H1 (cell line): Measurements from ENCODE around the gene SPATS2L. TPM values are rescaled to one million over a fixed set of nuclear protein-coding genes. Genes with fewer than 3 reads are reported as not detected.

Experiments used
- CTCF ChIA-PET: fragments of 300-600 bp; sonication (Branson Sonifier 250); formaldehyde crosslinking; loops from one replicate; lab custom pipeline; 2021; ENCODE audit not compliant: partially characterized antibody; lab: Charles Lee
- POLR2A ChIA-PET: fragments of 300-600 bp; sonication (Branson Sonifier 250); formaldehyde crosslinking; loops from one replicate; lab custom pipeline; 2021; ENCODE audit warnings: inconsistent platforms; ENCODE audit not compliant: partially characterized antibody; lab: Charles Lee
- DNase-seq, 2 experiments: peaks; one replicate each; pipeline versions ENCODE4 v3.0.0 to v3.0.0-alpha.2; 2010 to 2022; ENCODE audit warnings: low spot score in 2 of 2, low read depth in 1 of 2, mixed read lengths in 1 of 2
- FAIRE-seq: peaks from 2 replicates; lab custom pipeline; 2011; peaks lifted over from hg19 to GRCh38; lab: Jason Lieb, UNC
- H2AFZ ChIP-seq: 2 replicates; pipeline ENCODE4 v1.8.1; 2012; ENCODE audit warnings: low read length, inconsistent platforms
- H2AK5ac ChIP-seq: 2 replicates; pipeline ENCODE4 v1.6.1; 2013; ENCODE audit warnings: low read depth, low read length
- H2BK120ac ChIP-seq: replicated peaks from 2 replicates; pipeline ENCODE3; 2013; ENCODE audit warnings: low read depth, low read length, inconsistent platforms
- H2BK12ac ChIP-seq: 2 replicates; pipeline ENCODE4 v1.6.1; 2013; ENCODE audit warnings: low read depth, low read length
- H2BK15ac ChIP-seq: 2 replicates; pipeline ENCODE4 v1.6.1; 2013; ENCODE audit warnings: low read length
- H2BK20ac ChIP-seq: 2 replicates; pipeline ENCODE4 v1.6.1; 2013; ENCODE audit warnings: low read length
- H2BK5ac ChIP-seq: 2 replicates; pipeline ENCODE4 v1.6.1; 2013; ENCODE audit warnings: low read depth, low read length
- H3K14ac ChIP-seq: 2 replicates; pipeline ENCODE4 v1.6.1; 2013; ENCODE audit warnings: inconsistent platforms; ENCODE audit not compliant: insufficient read length
- H3K18ac ChIP-seq: 2 replicates; pipeline ENCODE4 v1.6.1; 2013; ENCODE audit warnings: low read length; ENCODE audit errors: extremely low read depth
- H3K23ac ChIP-seq: 2 replicates; pipeline ENCODE4 v1.6.1; 2013; ENCODE audit warnings: inconsistent platforms; ENCODE audit not compliant: insufficient read length
- H3K23me2 ChIP-seq: 2 replicates; pipeline ENCODE4 v1.6.1; 2013; ENCODE audit warnings: low read depth, low read length
- H3K27ac ChIP-seq: 2 replicates; pipeline ENCODE4 v1.6.1; 2011; ENCODE audit warnings: low read depth, low read length, inconsistent platforms
- H3K27me3 ChIP-seq, 4 experiments: replicated peaks in 1 of 4; 1 replicate in 1 of 4; 2 replicates in 3 of 4; pipeline versions ENCODE4 v1.6.1 to v1.8.1; 2011 to 2013; ENCODE audit warnings: low read length in 3 of 4, mild to moderate bottlenecking in 3 of 4, inconsistent platforms in 2 of 4, mixed read lengths in 2 of 4, moderate library complexity in 1 of 4; ENCODE audit not compliant: control insufficient read depth in 3 of 4, insufficient read depth in 3 of 4; ENCODE audit errors: extremely low read depth in 1 of 4
- H3K36me3 ChIP-seq, 4 experiments: 2 replicates each; pipeline versions ENCODE4 v1.6.1 to v1.8.1; 2011 to 2013; ENCODE audit warnings: mild to moderate bottlenecking in 4 of 4, low read length in 3 of 4, moderate library complexity in 2 of 4, control low read depth in 1 of 4, inconsistent platforms in 1 of 4; ENCODE audit not compliant: insufficient read depth in 4 of 4, control insufficient read depth in 2 of 4
- H3K4ac ChIP-seq: replicated peaks from 2 replicates; pipeline ENCODE3; 2013; ENCODE audit warnings: low read length, low read depth, mixed read lengths, inconsistent platforms; ENCODE audit not compliant: insufficient read length
- H3K4me1 ChIP-seq, 4 experiments: replicated peaks in 1 of 4; 1 replicate in 1 of 4; 2 replicates in 3 of 4; pipeline versions ENCODE4 v1.6.1 to v1.8.1; 2011 to 2013; ENCODE audit warnings: low read length in 3 of 4, inconsistent platforms in 2 of 4, mixed read lengths in 1 of 4; ENCODE audit not compliant: insufficient read depth in 4 of 4, control insufficient read depth in 3 of 4
- H3K4me2 ChIP-seq, 2 experiments: 2 replicates each; pipeline versions ENCODE4 v1.6.1 to v1.8.1; 2011 to 2013; ENCODE audit warnings: low read depth in 2 of 2, low read length in 2 of 2, control low read depth in 1 of 2, inconsistent platforms in 1 of 2, mild to moderate bottlenecking in 1 of 2; ENCODE audit not compliant: insufficient read depth in 1 of 2
- H3K4me3 ChIP-seq, 4 experiments: fragments of 200-600, 300-600 bp in 1 of 4; sonication (generic), shearing (Covaris generic), sonication (Bioruptor Twin) in 1 of 4; 2 replicates each; pipeline versions ENCODE4 v1.5.1 to v1.8.1; 2011 to 2016; ENCODE audit warnings: low read length in 4 of 4, low read depth in 3 of 4, control low read depth in 2 of 4, inconsistent platforms in 2 of 4, mild to moderate bottlenecking in 2 of 4, mixed read lengths in 1 of 4, moderate library complexity in 1 of 4; ENCODE audit not compliant: insufficient read depth in 2 of 4; ENCODE audit errors: extremely low read depth in 1 of 4
- H3K56ac ChIP-seq: replicated peaks from 2 replicates; pipeline ENCODE3; 2013; ENCODE audit warnings: low read depth, mild to moderate bottlenecking, mixed read lengths, low read length, inconsistent platforms; ENCODE audit not compliant: insufficient read length
- H3K79me1 ChIP-seq: 2 replicates; pipeline ENCODE4 v1.6.1; 2013; ENCODE audit warnings: low read depth, low read length, control low read depth
- H3K79me2 ChIP-seq, 2 experiments: 2 replicates each; pipeline versions ENCODE4 v1.6.1 to v1.8.1; 2012 to 2013; ENCODE audit warnings: low read length in 2 of 2, mild to moderate bottlenecking in 2 of 2, inconsistent platforms in 1 of 2; ENCODE audit not compliant: insufficient read depth in 2 of 2, control insufficient read depth in 1 of 2
- H3K9ac ChIP-seq, 4 experiments: replicated peaks in 1 of 4; 1 replicate in 1 of 4; 2 replicates in 3 of 4; pipeline versions ENCODE4 v1.6.1 to v1.8.1; 2011 to 2013; ENCODE audit warnings: low read depth in 3 of 4, low read length in 3 of 4, control low read depth in 2 of 4, mild to moderate bottlenecking in 2 of 4, moderate library complexity in 2 of 4, inconsistent platforms in 1 of 4; ENCODE audit errors: extremely low read depth in 1 of 4
- H3K9me3 ChIP-seq, 2 experiments: 2 replicates each; pipeline versions ENCODE4 v1.6.1 to v1.8.1; 2012 to 2013; ENCODE audit warnings: mild to moderate bottlenecking in 2 of 2, moderate library complexity in 2 of 2, control low read depth in 1 of 2, inconsistent platforms in 1 of 2, low read depth in 1 of 2, low read length in 1 of 2, mixed read lengths in 1 of 2; ENCODE audit not compliant: insufficient read depth in 2 of 2
- H4K20me1 ChIP-seq, 2 experiments: replicated peaks in 1 of 2; 2 replicates each; pipeline versions ENCODE3 to v1.8.1; 2011 to 2013; ENCODE audit warnings: inconsistent platforms in 2 of 2, low read length in 2 of 2, mild to moderate bottlenecking in 1 of 2; ENCODE audit not compliant: insufficient read depth in 2 of 2, control insufficient read depth in 1 of 2
- H4K5ac ChIP-seq: 2 replicates; pipeline ENCODE4 v1.6.1; 2013; ENCODE audit warnings: low read length, low read depth, mixed read lengths, inconsistent platforms; ENCODE audit not compliant: insufficient read length
- H4K8ac ChIP-seq: 2 replicates; pipeline ENCODE4 v1.8.0; 2013; ENCODE audit warnings: mild to moderate bottlenecking, moderate library complexity, low read length, inconsistent platforms; ENCODE audit not compliant: insufficient read depth; ENCODE audit errors: extremely low read depth
- H4K91ac ChIP-seq: replicated peaks from 2 replicates; pipeline ENCODE3; 2013; ENCODE audit warnings: low read length, mixed read lengths, inconsistent platforms; ENCODE audit not compliant: insufficient read length
- SUZ12 ChIP-seq: fragments of 200-600 bp; sonication (generic); IDR thresholded peaks from 2 replicates; pipeline ENCODE4 v1.6.1; 2012; ENCODE audit warnings: mild to moderate bottlenecking, inconsistent platforms, low read length, moderate library complexity, mixed read lengths
- WGBS, 2 experiments: shearing (Covaris generic) in 1 of 2; methylation state at CpG; one replicate each; pipeline versions ENCODE4 v1.1.6 to v1.1.7; 2013 to 2015; ENCODE audit warnings: low lambda C conversion rate in 2 of 2, mixed read lengths in 2 of 2, inconsistent platforms in 1 of 2, low coverage in 1 of 2, missing lambda C conversion rate in 1 of 2; ENCODE audit not compliant: insufficient replicate concordance in 2 of 2, insufficient coverage in 1 of 2, insufficient read length in 1 of 2; ENCODE audit errors: extremely low coverage in 1 of 2, missing lambda C conversion rate in 1 of 2; 5-methylcytosine and 5-hydroxymethylcytosine counted together
- polyA plus RNA-seq, 7 experiments: library from polyadenylated mRNA; depleted of rRNA in 3 of 7; stranded (reverse) in 5 of 7; unstranded in 2 of 7; fragments of >200 nt in 5 of 7; fragments of 200-250 nt in 2 of 7; gene quantifications; 1 replicate in 5 of 7; 2 replicates in 1 of 7; 4 replicates in 1 of 7; pipeline versions ENCODE4 v1.2.1 to v1.2.3, GENCODE V29; 2011 to 2013; ENCODE audit warnings: missing spikeins in 2 of 7, mixed read lengths in 2 of 7
- total RNA-seq: library from RNA; stranded (reverse); fragmentation: NEBNext Ultra II Directional; extraction: Animal tissue kit (Norgen Biotek cat#: 25700); gene quantifications from 2 replicates; pipeline ENCODE4 v1.2.1, GENCODE V29; 2021
- TF ChIP-seq, protein P1 (sequence below): IDR thresholded peaks from 2 replicates; pipeline ENCODE4 v1.6.1; 2012; ENCODE audit warnings: low read length, inconsistent platforms

The SPATS2L gene
- total and polyA plus RNA-seq, 2 of the 8 experiments (the other 6 are each of a cell fraction or from before 2014, with no cell fraction given), result 67.3 to 189 TPM

DNA sequence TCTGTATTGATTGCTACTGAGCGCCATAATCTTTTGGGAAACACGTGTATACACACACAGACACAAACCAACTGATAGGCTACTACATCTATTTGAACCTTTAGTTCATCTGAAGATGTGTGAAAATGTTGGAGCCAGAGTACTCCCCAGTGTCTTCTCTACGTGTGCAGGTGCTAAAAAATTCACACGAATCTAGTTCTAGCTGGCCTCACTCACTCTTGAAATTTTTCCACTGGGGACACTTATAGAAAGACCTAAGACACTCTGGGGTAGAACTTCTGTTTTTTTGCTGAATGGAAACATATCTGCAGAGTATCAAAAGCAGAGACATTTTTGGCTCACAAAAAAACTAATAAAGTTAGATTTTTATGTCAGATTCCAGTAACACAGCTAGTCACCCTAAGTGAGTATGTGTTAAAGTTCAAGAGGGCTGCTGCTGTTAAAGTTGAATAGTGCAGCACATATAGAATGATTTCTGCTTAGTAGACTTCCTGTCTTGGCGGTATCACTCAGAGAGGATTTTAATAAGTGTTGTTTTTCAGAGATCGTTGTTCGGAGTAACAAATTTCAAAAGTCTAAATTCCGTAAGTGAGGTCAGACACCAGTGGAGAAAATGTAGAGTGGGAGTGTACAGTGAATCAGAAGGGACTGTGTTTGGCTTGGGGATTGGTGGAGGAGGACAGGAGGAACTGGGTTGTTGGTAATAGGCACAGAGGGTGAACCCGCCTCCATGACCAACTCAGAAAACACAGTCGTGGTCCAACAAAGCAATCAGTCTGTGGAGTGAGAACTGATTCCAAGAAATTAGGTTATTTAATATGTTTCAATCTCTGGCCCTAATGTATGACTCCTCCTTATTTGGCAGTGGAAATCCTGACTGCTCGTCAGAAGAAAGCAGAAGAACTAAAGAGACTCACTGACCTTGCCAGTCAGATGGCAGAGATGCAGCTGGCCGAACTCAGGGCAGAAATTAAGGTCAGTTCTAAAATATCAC, 160.2 kb downstream of the SPATS2L start:
- H2AK5ac ChIP-seq, result no peak overlapping the region
- H3K27ac ChIP-seq, result no peak overlapping the region
- H4K8ac ChIP-seq, result no peak overlapping the region
- no peak overlapping the region for H3K14ac ChIP-seq
- no peak overlapping the region for H3K4me3 ChIP-seq
- H3K4ac ChIP-seq, result no peak overlapping the region
- H2BK12ac ChIP-seq, result no peak overlapping the region
- H2AFZ ChIP-seq, result no peak overlapping the region
- H4K20me1 ChIP-seq, result no peaks in the 10 kb centered on the region
- no peak overlapping the region for H3K56ac ChIP-seq
- no peaks in the 10 kb centered on the region for H3K79me2 ChIP-seq
- CTCF ChIA-PET, result interaction anchor here (1.0 to 1.4 kb wide), 4 partner anchors 12 to 112 kb away, joined by 3 to 4 read pairs (median 4); no protein-coding TSS in a partner anchor
- no peak overlapping the region for H3K23ac ChIP-seq
- H3K27me3 ChIP-seq, result peaks cover 0 to 2% (median 0%) of the 10 kb centered on the region in 4 experiments; a peak in 1 of 7 replicates
- no peaks in the 10 kb centered on the region for H3K9me3 ChIP-seq
- no peak for DNase-seq
- no peak overlapping the region for H2BK120ac ChIP-seq
- no peak overlapping the region for H3K18ac ChIP-seq
- no peak overlapping the region for H3K9ac ChIP-seq
- no peak overlapping the region for H2BK15ac ChIP-seq
- H2BK5ac ChIP-seq, result no peak overlapping the region
- POLR2A ChIA-PET, result no interaction called here
- no peak overlapping the region for H3K4me2 ChIP-seq
- H3K79me1 ChIP-seq, result no peaks in the 10 kb centered on the region
- WGBS, 2 experiments, result 83% methylated on average over 12 of the region's 12 CpGs; no CpG with 5 or more reads in 1 of the 2 experiments
- peaks cover 17 to 72% (median 61%) of the 10 kb centered on the region in 4 experiments for H3K36me3 ChIP-seq
- peaks cover 0 to 3% (median 0%) of the 10 kb centered on the region in 4 experiments; a peak in 1 of 7 replicates for H3K4me1 ChIP-seq
- no peaks in the 10 kb centered on the region for H3K23me2 ChIP-seq
- no peak for TF ChIP-seq SUZ12
- TF ChIP-seq, protein P1, sequence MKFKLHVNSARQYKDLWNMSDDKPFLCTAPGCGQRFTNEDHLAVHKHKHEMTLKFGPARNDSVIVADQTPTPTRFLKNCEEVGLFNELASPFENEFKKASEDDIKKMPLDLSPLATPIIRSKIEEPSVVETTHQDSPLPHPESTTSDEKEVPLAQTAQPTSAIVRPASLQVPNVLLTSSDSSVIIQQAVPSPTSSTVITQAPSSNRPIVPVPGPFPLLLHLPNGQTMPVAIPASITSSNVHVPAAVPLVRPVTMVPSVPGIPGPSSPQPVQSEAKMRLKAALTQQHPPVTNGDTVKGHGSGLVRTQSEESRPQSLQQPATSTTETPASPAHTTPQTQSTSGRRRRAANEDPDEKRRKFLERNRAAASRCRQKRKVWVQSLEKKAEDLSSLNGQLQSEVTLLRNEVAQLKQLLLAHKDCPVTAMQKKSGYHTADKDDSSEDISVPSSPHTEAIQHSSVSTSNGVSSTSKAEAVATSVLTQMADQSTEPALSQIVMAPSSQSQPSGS, result no peak
- no peak for FAIRE-seq
- no peak overlapping the region for H2BK20ac ChIP-seq
- H4K91ac ChIP-seq, result no peak overlapping the region
- H4K5ac ChIP-seq, result no peak overlapping the region
